Measurements from ENCODE around the gene TAS1R3.

Gene TAS1R3

DNA sequence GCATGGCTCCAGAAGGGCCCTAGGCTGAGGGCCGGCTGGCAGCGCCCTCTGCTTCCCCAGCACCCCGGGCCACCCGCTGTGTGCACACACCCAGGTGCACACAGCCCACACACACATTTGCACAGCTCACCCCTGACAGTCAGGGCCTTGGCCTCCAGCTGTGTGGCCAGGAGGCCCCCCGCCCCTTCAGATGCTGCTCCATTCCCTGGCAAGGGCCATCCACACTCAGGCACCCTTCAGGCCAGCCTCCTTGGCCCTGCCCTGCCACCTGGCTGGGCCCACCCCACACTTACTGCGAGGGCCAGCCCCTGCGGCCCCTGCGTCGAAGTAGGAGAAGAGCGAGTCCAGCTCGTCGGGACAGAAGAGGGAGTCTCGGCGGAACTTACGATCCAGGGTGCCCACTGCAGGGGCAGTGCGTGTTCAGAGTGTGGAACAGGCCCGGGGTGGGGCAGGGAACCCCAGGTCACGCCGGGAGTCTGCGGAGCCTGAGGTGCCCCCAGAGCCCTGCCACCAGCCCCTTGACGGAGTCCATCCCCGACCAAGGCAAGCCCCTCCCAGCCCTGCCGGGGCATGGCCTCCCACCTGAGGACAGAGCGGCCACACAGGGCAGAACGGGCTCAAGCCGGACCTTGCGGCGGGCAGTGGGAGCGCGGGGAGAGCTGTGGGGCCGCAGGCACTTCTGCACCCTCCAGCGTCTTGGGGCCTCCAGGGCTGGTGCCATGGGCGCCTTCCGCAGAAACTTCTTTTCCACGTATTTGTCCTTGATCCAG lies 35.7 kb upstream of the TAS1R3 start:
- DNase-seq, result no peak

DNA sequence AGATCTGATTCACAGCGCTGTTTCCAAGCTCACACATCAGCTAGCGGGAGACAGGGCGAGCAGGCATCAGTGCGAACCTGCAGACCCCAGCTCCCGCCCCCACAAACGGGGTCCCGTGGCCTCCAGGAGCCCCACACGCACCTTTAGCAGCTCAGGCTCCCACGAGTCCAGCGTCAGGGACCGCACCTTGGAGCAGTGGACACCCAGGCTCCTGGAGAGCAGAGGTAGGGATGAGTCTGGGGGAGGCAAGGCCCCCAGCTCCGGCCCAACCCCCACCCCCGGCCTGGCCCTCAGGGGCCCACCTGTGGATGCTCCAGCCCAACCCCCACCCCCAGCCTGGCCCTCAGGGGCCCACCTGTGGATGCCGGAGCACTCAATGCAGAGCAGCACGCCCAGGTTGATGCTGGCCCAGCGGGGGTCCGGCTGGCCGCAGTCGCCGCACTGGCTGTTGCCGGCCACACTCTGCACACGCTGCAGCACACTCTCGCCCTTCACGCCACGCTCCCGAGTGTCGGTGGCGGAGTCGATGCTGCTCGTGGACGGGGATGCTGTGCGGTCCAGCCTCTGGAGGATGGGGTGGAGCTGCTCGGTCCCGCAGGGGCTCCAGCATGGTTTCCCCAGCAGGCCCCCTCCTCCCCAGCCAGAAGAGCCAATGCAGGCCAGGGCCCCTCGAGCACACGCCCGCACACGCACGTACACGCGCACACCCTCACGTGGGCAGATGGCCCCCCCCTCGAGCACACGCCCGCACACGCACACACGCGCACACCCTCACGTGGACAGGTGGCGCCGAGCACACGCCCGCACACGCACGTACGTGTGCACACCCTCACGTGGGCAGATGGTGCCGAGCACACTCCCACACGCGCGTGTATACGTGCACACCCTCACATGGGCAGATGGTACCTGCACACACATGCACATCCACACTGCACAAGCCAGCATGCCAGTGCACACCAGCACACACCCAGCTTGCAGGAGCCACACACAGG lies 34.7 kb upstream of the TAS1R3 start:
- no peak for DNase-seq

DNA sequence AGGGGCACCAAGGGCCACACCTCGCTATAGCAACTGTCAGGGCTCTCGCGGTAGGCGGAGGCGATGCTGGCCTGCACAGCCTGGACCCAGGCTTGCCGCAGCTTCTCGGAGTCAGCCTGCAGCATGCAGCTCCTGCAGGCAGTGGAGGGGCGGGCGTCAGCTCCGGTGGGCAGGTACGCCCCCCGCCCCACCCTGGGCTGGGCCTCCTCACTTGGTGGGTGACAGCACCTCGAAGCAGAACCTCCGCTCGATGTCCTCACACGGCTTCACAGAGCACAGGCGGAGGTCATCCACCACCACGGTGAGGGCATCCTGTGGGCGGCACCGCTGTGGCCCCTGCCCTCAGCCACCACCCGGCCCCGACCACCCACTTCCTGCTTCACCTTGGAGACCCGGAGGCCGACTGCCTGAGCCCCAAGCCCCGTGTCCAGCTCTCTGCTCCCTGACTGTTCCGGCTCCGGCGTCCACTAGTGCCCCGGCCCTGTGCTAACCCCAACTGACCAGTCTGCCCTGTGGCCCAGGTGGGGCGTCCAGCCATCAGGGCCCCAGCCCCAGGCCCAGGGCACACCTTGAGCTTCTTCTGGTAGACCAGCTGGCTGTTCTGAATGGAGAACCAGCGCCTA lies 33.2 kb upstream of the TAS1R3 start:
- DNase-seq, result no peak

DNA sequence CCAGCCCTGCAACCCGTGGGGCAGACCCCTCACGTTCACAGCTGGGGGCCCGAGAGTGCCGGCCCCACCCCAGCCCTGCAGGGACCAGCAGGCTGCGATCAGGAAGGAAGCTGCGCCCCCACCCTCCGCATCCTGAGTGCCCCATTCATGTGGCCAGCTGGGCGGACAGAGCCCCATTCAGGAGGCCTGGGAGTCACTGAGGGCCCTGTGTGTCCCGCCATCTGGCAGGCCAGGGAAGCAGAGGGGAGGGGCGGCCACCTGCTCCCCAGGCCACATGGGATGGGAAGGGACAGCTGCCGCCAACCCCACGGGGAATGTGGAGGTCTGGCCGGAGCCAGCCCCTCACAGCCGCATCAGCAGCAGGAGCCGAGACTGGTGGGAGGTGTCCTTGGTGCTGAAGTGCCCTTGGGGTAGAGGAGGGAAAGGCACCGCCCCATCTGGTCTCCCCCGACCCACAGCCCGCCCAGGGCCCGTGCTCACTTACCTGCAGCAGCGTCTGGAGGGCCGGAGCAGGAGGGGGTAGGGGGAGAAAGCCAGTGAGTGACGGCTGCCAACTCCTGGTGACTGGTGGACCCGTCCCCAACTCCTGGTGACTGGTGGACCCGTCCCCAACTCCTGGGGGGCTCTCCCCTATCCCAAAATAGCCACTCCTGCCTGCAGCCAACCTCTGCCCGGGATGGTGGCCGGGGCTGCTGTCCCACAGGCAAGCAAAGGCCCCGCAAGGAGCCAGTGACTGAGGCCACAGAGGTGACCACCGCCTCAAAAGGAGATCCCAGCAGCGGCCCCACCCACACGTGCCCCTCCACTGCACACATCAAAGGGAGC lies 32.0 kb upstream of the TAS1R3 start:
- no peak for DNase-seq

DNA sequence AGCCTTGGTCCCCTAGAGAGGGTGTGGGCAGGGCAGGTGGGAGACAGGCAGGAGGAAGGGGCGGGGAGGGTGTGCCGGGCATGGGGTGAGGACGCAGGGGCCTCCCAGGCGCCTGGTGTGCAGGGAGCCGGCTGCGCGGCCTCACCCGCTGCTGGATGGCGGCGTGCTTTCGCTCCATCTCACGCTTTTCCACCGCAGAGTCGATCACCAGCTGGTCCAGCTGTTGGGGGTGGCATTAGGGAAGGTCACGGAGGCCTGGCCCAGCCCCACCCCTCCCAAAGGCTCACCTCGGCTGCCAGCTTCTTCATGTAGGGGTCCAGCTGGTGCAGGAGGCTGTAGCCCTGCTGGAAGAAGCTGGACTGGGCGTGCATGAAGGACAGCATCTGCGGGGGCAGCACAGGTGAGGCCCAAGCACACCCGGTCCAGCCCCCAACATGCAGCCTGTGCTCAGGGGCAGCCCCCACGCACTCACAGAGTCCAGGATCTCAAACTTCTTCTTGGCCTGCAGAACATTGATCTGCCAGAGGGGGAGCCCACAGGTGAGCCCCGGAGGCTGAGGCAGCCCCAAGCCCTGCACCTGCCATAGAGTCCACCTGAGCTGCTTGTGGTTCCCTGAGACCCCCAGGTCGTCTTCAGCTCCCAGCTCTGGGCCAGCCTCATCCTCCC lies 31.3 kb upstream of the TAS1R3 start:
- no peak for DNase-seq

DNA sequence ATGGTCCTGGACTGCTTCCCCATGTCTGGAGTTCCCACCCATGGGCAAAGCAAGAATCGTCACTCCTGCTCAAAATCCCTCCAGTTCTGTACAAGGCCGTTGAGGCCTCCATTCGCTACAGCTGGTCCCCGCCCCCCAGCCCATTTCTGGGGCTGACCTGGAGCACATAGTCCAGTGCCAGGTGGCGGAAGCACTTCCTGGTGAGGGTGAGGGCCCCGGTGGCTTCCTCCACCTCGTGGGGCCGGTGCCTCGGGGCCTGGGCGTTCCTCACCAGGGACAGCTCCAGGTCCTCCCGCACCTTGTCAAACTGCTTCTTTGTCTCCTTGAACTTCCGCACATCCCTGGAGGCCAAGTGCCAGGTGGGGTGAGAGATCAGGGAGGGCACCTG lies 30.7 kb upstream of the TAS1R3 start:
- no peak for DNase-seq

GRCh38 chr1:1302006-1302430 lies 29.1 kb upstream of the TAS1R3 start:
- no peak for DNase-seq

DNA sequence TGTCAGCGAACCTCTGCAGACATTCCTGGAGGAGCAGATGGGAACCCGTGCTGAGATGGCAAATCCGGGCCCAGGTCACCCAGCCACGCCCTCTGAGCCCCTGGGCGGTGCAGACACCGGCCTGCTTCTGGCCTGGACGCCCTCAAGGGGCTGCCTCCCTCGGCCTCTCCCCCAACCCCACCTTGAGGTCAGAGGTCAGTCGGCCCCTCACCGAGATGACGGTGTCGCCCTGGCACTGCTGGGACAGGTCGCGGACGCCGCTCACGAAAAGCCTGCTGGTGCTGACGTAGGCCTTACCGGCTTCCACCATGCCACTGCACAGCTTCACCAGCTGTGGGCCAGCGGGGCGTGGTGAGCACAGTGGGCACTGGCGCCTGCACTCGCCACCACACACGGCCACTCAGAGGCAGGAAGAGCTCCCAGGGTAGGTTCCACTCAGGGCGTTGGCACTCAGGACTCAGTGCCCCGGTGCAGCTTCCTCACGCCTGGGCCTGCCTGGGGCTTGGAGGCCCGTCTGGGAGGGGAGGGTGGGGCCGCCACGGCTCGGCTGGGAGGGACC lies 28.1 kb upstream of the TAS1R3 start:
- DNase-seq, result no peak

GRCh38 chr1:1303736-1304135 lies 27.3 kb upstream of the TAS1R3 start:
- no peak for DNase-seq

GRCh38 chr1:1304331-1305299 lies 26.5 kb upstream of the TAS1R3 start:
- DNase-seq, result no peak

DNA sequence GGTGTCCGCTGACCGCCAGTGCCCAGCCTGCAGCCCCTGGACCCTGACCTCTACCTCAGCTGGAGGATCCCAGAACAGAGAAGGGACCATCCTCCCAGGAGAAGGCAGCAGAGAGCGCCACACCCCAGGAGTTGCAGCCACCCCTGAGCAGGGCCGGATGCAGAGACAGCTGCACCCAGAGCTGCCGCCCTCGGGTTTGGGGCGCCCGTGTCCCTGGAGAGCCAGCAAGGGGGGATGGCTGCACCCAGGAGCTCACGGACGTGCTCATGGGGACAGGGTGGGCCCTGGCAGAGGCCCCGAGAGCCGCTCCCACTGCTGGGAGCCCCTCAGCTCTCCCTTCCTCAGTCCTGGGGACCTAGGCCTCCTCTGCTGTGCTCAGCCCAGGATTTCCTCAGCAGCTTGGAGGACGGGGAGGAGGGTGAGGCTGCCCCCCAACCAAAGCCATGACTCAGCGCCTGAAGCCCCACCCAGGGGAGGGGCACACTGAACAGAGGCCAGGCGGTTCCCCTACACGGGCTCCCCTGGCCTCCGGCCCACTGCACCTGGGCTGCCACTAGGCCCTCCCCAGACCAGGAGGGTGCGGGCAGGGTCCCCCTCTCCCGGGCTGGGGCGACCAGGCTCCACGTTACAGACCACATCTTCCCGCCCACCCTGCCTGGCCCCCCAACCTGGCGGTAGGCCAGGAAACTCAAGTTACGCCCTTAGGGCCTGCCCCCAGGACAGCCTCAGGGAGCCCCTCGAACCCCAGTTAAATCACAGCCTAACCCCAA lies 25.6 kb upstream of the TAS1R3 start:
- peak; percentile 66 for DNase-seq

GRCh38 chr1:1306070-1306660 lies 24.9 kb upstream of the TAS1R3 start:
- DNase-seq, result no peak

DNA sequence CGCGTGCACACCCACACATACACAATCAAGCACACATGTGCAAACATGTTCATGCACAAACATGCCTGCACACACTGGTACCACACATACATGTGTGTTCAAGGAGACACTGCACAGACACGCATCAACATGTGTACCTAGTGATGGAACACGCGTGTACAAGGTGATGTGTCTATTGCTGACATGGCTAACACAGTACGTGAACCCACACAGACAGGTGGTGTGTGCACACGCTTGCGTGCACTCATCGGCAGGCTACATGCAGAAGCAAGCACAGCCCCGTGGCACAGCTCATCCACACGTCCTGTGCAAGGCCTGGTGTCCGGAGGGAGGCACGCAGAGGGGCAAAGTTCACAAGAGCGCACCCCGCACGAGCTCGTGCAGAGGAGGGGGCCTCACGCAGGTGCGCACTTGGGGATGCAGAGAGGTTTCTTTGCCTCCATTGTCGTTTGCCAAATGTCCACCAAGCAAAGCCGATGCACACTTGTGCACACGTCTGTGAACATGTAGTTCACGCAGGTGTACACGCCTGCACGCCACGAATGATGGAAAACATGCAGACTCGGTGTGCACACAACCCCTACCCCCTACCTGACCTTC lies 24.3 kb upstream of the TAS1R3 start:
- DNase-seq, result no peak

DNA sequence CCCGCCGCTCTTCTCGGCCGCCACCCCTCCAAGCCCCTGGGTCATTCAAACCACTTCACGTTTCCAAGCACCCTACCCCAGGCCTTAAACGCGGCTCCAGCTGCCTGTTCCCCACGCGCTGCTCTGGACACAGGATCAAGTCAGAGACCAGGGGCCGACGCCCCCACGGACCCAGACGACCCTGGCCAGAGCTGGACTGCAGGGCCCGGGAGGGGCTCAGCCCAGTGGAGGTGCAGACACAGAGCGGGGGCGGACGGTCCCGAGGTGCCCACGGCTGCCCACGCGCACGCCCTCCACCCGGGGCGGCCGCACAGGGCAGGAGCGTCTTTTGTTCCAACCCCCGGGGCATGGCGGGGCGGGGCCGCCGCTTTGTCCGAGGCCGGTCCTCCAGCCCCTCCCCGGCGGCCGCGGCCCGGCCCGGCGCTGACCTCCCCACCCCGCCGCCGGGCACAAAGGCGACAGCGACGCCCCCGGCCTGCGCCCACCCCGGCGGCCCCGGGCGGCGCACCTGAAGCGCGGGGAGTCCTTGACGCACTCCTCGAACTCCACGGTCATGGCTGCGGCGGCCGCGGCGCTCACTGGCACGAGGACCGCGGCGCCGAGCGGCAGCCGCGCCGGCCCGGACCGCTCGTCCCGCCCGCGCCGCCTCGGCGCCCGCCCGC lies 23.7 kb upstream of the TAS1R3 start:
- no peak for DNase-seq

DNA sequence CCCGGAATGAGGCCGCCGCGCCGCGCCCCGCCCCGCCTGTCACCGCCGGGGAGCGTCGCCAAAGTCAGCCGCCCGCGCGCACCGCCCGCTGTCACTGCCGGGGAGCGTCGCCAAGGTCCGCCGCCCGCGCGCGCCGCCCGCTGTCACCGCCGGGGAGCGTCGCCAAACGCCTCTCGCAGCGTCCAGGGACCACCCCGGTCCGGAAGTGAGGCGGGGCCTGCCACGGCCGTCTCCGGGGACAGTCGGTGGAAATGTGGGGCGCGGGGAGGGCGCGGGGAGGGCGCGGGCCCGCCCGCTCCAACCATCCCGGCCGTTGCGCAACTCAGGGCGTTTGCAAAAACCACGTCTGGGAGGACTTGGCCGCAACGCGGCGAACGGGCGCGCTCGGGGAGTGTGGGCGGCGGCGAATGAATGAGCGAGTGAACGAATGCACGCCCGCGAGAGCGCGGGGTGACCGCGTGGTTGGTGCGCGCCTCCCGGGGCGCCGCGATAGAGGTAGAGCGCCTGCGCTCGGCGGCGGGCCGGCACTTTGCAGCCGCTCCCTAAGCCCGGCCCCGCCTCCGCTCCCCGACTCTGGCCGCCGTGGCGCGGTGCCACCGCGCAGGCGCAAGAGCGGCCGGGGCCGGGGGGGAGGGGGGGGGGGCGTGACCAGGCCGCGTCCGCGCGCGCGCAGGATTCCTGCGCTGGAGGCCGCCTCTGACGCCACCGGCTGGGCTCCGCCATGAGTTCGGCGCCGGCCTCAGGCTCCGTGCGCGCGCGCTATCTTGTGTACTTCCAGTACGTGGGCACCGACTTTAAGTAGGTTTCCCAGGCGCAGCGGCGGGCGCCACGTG lies 22.9 kb upstream of the TAS1R3 start, which contains the start of the genes ACAP3 and PUSL1:
ACAP3 (minus strand) TSS at position 8 of the 833 bp plus-strand sequence. CDS start 115 bp downstream, outside the sequence.
PUSL1 (plus strand) TSS at position 675 of the 833 bp plus-strand sequence; CDS start at position 722, 47 bp downstream.
- DNase-seq, result peak; percentile 86

DNA sequence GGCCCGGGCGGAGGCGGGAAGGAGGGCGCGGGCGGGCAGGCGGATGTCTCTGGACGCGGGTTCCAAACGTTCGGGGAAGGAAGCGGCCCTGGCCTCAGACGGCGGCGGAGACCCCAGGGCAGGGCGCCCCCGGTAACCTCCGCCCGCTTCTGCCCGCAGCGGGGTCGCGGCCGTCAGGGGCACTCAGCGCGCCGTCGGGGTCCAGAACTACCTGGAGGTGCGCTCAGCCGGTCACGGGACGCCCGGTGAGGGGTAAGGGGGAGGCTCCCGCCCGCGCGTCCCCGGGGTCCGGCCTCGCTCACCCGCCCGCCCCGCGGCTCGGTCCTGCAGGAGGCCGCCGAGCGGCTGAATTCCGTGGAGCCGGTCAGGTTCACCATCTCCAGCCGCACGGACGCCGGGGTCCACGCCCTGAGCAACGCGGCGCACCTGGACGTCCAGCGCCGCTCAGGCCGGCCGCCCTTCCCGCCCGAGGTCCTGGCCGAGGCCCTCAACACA lies 22.3 kb upstream of the TAS1R3 start:
- no peak for DNase-seq
